Measurements from ENCODE around the gene FXN.

FXN gene

GRCh38 chr9:69009708-69010107 is 25.8 kb upstream of the FXN start:
- TF ChIP-seq, protein P1, sequence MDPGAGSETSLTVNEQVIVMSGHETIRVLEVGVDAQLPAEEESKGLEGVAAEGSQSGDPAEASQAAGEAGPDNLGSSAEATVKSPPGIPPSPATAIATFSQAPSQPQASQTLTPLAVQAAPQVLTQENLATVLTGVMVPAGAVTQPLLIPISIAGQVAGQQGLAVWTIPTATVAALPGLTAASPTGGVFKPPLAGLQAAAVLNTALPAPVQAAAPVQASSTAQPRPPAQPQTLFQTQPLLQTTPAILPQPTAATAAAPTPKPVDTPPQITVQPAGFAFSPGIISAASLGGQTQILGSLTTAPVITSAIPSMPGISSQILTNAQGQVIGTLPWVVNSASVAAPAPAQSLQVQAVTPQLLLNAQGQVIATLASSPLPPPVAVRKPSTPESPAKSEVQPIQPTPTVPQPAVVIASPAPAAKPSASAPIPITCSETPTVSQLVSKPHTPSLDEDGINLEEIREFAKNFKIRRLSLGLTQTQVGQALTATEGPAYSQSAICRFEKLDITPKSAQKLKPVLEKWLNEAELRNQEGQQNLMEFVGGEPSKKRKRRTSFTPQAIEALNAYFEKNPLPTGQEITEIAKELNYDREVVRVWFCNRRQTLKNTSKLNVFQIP (CRISPR knock-in tag; IDR thresholded peaks at IDR 0.05; ENCODE audit: borderline replicate concordance, low read depth) = no peak
- TF ChIP-seq SNAI2 (CRISPR knock-in tag; IDR thresholded peaks at IDR 0.05) (no peak), ISL1 (CRISPR knock-in tag; IDR thresholded peaks at IDR 0.05) (no peak), OSR1 (CRISPR knock-in tag; IDR thresholded peaks at IDR 0.05) (no peak), ZNF565 (CRISPR knock-in tag; conservative IDR thresholded peaks at IDR 0.05; ENCODE audit: low read depth) (no peak), GLIS3 (CRISPR knock-in tag; IDR thresholded peaks at IDR 0.05) (no peak), PPARA (CRISPR knock-in tag; IDR thresholded peaks at IDR 0.05; ENCODE audit: borderline replicate concordance) (no peak), ZNF70 (CRISPR knock-in tag; IDR thresholded peaks at IDR 0.05) (no peak), CSDC2 (CRISPR knock-in tag; IDR thresholded peaks at IDR 0.05) (no peak), ZFP3 (CRISPR knock-in tag; IDR thresholded peaks at IDR 0.05) (no peak), BACH2 (CRISPR knock-in tag; IDR thresholded peaks at IDR 0.05; ENCODE audit: borderline replicate concordance) (no peak)
- TF ChIP-seq, protein P2, sequence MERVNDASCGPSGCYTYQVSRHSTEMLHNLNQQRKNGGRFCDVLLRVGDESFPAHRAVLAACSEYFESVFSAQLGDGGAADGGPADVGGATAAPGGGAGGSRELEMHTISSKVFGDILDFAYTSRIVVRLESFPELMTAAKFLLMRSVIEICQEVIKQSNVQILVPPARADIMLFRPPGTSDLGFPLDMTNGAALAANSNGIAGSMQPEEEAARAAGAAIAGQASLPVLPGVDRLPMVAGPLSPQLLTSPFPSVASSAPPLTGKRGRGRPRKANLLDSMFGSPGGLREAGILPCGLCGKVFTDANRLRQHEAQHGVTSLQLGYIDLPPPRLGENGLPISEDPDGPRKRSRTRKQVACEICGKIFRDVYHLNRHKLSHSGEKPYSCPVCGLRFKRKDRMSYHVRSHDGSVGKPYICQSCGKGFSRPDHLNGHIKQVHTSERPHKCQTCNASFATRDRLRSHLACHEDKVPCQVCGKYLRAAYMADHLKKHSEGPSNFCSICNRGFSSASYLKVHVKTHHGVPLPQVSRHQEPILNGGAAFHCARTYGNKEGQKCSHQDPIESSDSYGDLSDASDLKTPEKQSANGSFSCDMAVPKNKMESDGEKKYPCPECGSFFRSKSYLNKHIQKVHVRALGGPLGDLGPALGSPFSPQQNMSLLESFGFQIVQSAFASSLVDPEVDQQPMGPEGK (CRISPR knock-in tag; IDR thresholded peaks at IDR 0.05; ENCODE audit: borderline replicate concordance) = no peak
- ATAC-seq = no peak

DNA sequence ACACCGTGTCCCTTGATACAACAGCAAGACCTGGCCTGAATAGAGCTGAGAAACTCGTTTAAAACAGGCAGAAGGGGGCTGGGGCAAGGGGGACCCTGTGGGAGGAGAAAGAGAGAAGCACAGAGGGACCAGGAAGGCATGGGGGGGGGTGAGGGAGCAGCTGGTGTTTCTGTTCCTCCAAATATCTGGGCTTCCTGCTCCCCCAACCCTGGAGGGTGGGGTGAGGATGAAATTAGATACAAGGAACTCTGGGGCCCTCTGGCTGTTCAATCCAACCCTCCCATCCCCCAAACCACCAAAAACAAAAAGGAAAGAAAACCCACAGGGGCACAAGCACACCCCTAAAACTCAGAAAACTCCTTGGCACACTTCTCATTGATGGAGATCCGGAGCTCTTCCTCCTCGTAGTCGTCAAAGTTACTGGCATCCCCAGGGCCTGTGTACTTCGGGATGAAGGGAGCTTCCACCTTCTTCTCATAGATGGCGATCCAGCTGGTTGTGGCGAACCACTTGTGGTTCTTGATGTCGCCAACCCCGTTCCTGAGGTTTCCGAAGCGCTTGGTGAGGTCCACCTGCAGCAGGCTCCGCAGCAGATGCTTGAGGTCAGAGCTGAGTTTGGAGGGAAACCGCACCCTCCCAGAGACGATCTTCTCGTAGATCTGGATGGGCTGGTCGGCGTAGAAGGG is 22.7 kb upstream of the FXN start:
- no peak for TF ChIP-seq ZFP30 (CRISPR knock-in tag; IDR thresholded peaks at IDR 0.05)
- TF ChIP-seq ZC3H10 (CRISPR knock-in tag; IDR thresholded peaks at IDR 0.05) = no peak
- TF ChIP-seq, protein P1 (CRISPR knock-in tag; IDR thresholded peaks at IDR 0.05; ENCODE audit: borderline replicate concordance, low read depth) = no peak
- no peak for TF ChIP-seq TOX (CRISPR knock-in tag; IDR thresholded peaks at IDR 0.05; ENCODE audit: borderline replicate concordance)
- TF ChIP-seq, protein P3, sequence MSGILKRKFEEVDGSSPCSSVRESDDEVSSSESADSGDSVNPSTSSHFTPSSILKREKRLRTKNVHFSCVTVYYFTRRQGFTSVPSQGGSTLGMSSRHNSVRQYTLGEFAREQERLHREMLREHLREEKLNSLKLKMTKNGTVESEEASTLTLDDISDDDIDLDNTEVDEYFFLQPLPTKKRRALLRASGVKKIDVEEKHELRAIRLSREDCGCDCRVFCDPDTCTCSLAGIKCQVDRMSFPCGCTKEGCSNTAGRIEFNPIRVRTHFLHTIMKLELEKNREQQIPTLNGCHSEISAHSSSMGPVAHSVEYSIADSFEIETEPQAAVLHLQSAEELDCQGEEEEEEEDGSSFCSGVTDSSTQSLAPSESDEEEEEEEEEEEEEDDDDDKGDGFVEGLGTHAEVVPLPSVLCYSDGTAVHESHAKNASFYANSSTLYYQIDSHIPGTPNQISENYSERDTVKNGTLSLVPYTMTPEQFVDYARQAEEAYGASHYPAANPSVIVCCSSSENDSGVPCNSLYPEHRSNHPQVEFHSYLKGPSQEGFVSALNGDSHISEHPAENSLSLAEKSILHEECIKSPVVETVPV (CRISPR knock-in tag; IDR thresholded peaks at IDR 0.05) = no peak
- no peak for TF ChIP-seq ESRRG (CRISPR knock-in tag; IDR thresholded peaks at IDR 0.05)
- no peak for TF ChIP-seq CSDC2 (CRISPR knock-in tag; IDR thresholded peaks at IDR 0.05)
- TF ChIP-seq, protein P2 (CRISPR knock-in tag; IDR thresholded peaks at IDR 0.05; ENCODE audit: borderline replicate concordance) = no peak
- TF ChIP-seq ZNF8 (CRISPR knock-in tag; IDR thresholded peaks at IDR 0.05) = no peak
- TF ChIP-seq ZNF70 (CRISPR knock-in tag; IDR thresholded peaks at IDR 0.05) = no peak
- TF ChIP-seq ARNTL (CRISPR knock-in tag; IDR thresholded peaks at IDR 0.05; ENCODE audit: borderline replicate concordance, low read depth) = no peak
- no peak for TF ChIP-seq ZNF565 (CRISPR knock-in tag; conservative IDR thresholded peaks at IDR 0.05; ENCODE audit: low read depth)
- no peak for TF ChIP-seq TCF4 (CRISPR knock-in tag; IDR thresholded peaks at IDR 0.05; ENCODE audit: borderline replicate concordance)
- no peak for TF ChIP-seq ISL1 (CRISPR knock-in tag; IDR thresholded peaks at IDR 0.05)
- no peak for TF ChIP-seq CREB5 (CRISPR knock-in tag; IDR thresholded peaks at IDR 0.05; ENCODE audit: low read depth)
- no peak for TF ChIP-seq GLIS3 (CRISPR knock-in tag; IDR thresholded peaks at IDR 0.05)
- TF ChIP-seq RARB (CRISPR knock-in tag; IDR thresholded peaks at IDR 0.05) = no peak
- ATAC-seq = no peak

Measured in SK-N-SH treated with all-trans-retinoic acid at 6 μM for 48 hours (cell line).